Mammary epithelial cell (primary cell): ENCODE data around the gene PHF19.

Experiments used
- EZH2 ChIP-seq: IDR thresholded peaks from 2 replicates; pipeline ENCODE4 v1.6.1; 2012; ENCODE audit warnings: low read length, inconsistent platforms, borderline replicate concordance
- TF ChIP-seq, protein P1 (sequence below), 2 donors: IDR thresholded peaks in 1 of 2; conservative IDR thresholded peaks in 1 of 2; 2 replicates each; pipeline ENCODE4 v1.5.1; 2011 to 2012; ENCODE audit warnings: inconsistent platforms in 2 of 2, low read length in 2 of 2, mild to moderate bottlenecking in 2 of 2, control low read depth in 1 of 2, low read depth in 1 of 2; ENCODE audit not compliant: insufficient read depth in 1 of 2; ENCODE audit errors: extremely low read depth in 1 of 2

DNA sequence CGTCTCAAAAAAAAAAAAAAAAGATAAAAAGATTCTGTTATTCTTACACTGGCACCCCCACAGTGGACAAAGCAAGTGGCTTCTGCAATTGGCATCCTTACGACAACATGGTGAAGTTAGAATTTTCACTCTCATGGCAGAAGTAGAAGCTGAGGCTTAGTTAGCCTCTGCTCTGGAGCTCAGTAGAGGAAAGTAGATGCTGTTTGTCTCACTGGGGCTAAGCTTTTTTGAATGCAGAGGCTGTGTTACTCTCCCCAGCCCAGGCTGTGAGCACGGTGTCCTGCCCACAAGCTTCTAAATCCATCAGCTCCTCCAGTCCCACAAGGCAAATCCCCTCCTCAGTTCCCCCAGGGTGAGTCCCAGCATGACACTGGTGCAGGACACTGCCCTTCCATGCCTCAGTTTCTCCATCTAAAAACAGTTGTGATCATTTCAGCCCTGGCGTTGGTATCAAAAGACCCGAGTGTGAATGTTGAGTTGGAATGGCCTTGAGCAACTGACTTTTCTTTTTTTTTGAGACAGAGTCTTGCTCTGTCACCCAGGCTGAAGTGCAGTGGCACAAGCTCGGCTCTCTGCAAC is 22.6 kb upstream of the PHF19 start:
- TF ChIP-seq, protein P1, sequence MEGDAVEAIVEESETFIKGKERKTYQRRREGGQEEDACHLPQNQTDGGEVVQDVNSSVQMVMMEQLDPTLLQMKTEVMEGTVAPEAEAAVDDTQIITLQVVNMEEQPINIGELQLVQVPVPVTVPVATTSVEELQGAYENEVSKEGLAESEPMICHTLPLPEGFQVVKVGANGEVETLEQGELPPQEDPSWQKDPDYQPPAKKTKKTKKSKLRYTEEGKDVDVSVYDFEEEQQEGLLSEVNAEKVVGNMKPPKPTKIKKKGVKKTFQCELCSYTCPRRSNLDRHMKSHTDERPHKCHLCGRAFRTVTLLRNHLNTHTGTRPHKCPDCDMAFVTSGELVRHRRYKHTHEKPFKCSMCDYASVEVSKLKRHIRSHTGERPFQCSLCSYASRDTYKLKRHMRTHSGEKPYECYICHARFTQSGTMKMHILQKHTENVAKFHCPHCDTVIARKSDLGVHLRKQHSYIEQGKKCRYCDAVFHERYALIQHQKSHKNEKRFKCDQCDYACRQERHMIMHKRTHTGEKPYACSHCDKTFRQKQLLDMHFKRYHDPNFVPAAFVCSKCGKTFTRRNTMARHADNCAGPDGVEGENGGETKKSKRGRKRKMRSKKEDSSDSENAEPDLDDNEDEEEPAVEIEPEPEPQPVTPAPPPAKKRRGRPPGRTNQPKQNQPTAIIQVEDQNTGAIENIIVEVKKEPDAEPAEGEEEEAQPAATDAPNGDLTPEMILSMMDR (conservative IDR thresholded peaks at IDR 0.05 in 1 of 2, IDR thresholded peaks at IDR 0.05 in 1 of 2; ENCODE audit: extremely low read depth in 1 of 2, insufficient read depth in 1 of 2, low read depth in 1 of 2, low read length in 2 of 2), result no peak
- no peak for TF ChIP-seq EZH2
